Panc1 (cell line): ENCODE data around the gene OTX1.

Experiments used
- CTCF ChIP-seq: fragments of 450-650 bp; IDR thresholded peaks from 2 replicates; pipeline ENCODE4 v1.5.1; 2017; ENCODE audit warnings: mild to moderate bottlenecking
- POLR2AphosphoS5 ChIP-seq: IDR thresholded peaks from 2 replicates; pipeline ENCODE4 v1.6.1; 2012; ENCODE audit warnings: mild to moderate bottlenecking, low read depth, low read length, moderate library complexity
- REST ChIP-seq, 2 experiments: IDR thresholded peaks; 2 replicates each; pipeline ENCODE4 v1.6.1; 2011 to 2012; ENCODE audit warnings: low read depth in 2 of 2, control low read depth in 1 of 2, low read length in 1 of 2, mild to moderate bottlenecking in 1 of 2, moderate library complexity in 1 of 2; ENCODE audit not compliant: insufficient read depth in 1 of 2
- TCF7L2 ChIP-seq: IDR thresholded peaks from 2 replicates; pipeline ENCODE4 v1.6.1; 2011; ENCODE audit warnings: mild to moderate bottlenecking, low read depth, low read length, inconsistent platforms

- TF ChIP-seq POLR2AphosphoS5 (no peak), CTCF (no peak), REST (IDR thresholded peaks at IDR 0.05; ENCODE audit: insufficient read depth in 1 of 2, low read depth in 2 of 2, low read length in 1 of 2) (no peak), TCF7L2 (no peak)
Observed at GRCh38 chr2:63018439-63018838, 32.2 kb upstream of the OTX1 start.
